Thyroid gland (tissue), 4 donors: ENCODE results near the gene CSF3R.
A peak's percentile ranks its signal among the peaks of the same experiment; 100 is the strongest.

Experiments used
- POLR2A ChIP-seq, 2 donors: fragments of 450-650 bp; IDR thresholded peaks; one replicate each; pipeline ENCODE4 v1.6.1; 2017; ENCODE audit warnings: antibody characterized with exemption in 2 of 2, mild to moderate bottlenecking in 2 of 2, moderate library complexity in 1 of 2
- TF ChIP-seq, protein P1 (sequence below), 6 experiments: fragments of 200-600 bp in 3 of 6; fragments of 450-650 bp in 3 of 6; sonication (generic) in 3 of 6; IDR thresholded peaks; one replicate each; pipeline ENCODE4 v1.5.1; 2016 to 2019; ENCODE audit warnings: antibody characterized with exemption in 6 of 6, mild to moderate bottlenecking in 2 of 6, inconsistent platforms in 1 of 6, moderate library complexity in 1 of 6

DNA sequence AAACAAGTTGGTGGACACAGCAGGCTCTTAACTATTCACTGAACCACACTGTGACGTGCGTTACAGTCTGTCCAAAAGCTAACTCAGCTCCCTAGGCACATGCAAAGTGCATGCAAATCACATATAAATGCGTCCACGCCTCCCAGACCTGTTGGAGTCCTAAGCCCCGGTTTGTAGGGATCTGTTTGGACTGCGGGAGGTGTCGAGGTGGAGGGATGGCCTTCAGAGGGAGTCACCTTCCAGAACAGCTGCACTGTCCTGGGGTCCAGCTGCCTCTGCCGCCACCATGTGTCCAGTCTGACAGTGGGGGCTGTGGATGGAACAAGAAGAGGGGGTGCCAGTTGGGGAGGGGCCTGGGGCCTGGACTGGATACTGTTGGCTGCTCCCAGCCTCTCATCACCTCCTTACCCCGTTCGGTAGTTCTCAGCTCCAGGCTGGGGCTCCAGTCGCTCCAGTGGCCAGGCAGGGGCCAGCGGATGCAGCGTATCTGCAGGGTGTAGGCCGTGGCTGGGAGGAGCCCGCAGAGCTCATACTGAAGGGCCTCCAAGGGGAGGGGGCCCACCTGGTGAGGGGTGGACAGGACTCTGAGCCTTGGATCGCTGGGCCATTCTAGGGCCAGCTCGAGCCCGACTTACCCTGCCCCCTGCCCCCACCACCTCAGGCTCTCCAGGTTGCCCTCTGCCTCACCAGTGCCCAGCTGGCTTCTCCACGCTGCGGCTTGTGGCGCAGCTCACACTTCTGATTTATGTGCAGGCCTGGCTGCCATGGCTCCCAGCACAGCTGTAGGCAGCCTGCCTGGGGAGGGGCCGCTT is 10.7 kb downstream of the CSF3R start:
- TF ChIP-seq, protein P1, sequence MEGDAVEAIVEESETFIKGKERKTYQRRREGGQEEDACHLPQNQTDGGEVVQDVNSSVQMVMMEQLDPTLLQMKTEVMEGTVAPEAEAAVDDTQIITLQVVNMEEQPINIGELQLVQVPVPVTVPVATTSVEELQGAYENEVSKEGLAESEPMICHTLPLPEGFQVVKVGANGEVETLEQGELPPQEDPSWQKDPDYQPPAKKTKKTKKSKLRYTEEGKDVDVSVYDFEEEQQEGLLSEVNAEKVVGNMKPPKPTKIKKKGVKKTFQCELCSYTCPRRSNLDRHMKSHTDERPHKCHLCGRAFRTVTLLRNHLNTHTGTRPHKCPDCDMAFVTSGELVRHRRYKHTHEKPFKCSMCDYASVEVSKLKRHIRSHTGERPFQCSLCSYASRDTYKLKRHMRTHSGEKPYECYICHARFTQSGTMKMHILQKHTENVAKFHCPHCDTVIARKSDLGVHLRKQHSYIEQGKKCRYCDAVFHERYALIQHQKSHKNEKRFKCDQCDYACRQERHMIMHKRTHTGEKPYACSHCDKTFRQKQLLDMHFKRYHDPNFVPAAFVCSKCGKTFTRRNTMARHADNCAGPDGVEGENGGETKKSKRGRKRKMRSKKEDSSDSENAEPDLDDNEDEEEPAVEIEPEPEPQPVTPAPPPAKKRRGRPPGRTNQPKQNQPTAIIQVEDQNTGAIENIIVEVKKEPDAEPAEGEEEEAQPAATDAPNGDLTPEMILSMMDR (IDR thresholded peaks at IDR 0.05) = no peak
- peak in 1 of 2 donors; percentile 69 for TF ChIP-seq POLR2A (IDR thresholded peaks at IDR 0.05)
